Ishikawa (cell line): Measurements from ENCODE around the gene FRRS1.

ENCODE experiments used
- CEBPB ChIP-seq: IDR thresholded peaks from 2 replicates; pipeline ENCODE4 v1.6.1; 2012
- EGR1 ChIP-seq: IDR thresholded peaks from 2 replicates; pipeline ENCODE4 v1.6.1; 2012
- EP300 ChIP-seq: IDR thresholded peaks from 2 replicates; pipeline ENCODE4 v1.6.1; 2012; ENCODE audit warnings: borderline replicate concordance
- FOXM1 ChIP-seq: IDR thresholded peaks from 2 replicates; pipeline ENCODE4 v1.6.1; 2012; ENCODE audit warnings: low read depth, borderline replicate concordance
- MAX ChIP-seq: IDR thresholded peaks from 2 replicates; pipeline ENCODE4 v1.6.1; 2012
- RAD21 ChIP-seq: IDR thresholded peaks from 2 replicates; pipeline ENCODE4 v1.6.1; 2012; ENCODE audit warnings: low read depth
- REST ChIP-seq: IDR thresholded peaks from 2 replicates; pipeline ENCODE4 v1.6.1; 2012; ENCODE audit warnings: low read depth, mild to moderate bottlenecking
- TAF1 ChIP-seq: IDR thresholded peaks from 2 replicates; pipeline ENCODE4 v1.6.1; 2012; ENCODE audit warnings: low read depth, mild to moderate bottlenecking
- TCF12 ChIP-seq: IDR thresholded peaks from 2 replicates; pipeline ENCODE4 v1.6.1; 2012; ENCODE audit warnings: low read depth
- USF1 ChIP-seq: IDR thresholded peaks from 2 replicates; pipeline ENCODE4 v1.6.1; 2012
- YY1 ChIP-seq: IDR thresholded peaks from 2 replicates; pipeline ENCODE4 v1.6.1; 2012; ENCODE audit warnings: low read depth
- ZBTB7A ChIP-seq: IDR thresholded peaks from 2 replicates; pipeline ENCODE4 v1.6.1; 2012; ENCODE audit warnings: low read depth

GRCh38 chr1:99788896-99789295 is 22.5 kb upstream of the FRRS1 start:
- TF ChIP-seq EP300 (no peak), TAF1 (no peak), EGR1 (no peak), REST (peak; percentile 18; the same call in 1 of the 2 replicates), CEBPB (no peak), YY1 (no peak), ZBTB7A (no peak), MAX (no peak), TCF12 (no peak), RAD21 (no peak), USF1 (no peak), FOXM1 (no peak)
